HEK293 (cell line): Measurements from ENCODE around the gene ARHGEF26.

ENCODE experiments used
- KLF1 ChIP-seq: fragments of 450-650 bp; formaldehyde crosslinking; IDR thresholded peaks from 2 replicates; pipeline ENCODE4 v1.5.1; 2016; ENCODE audit warnings: missing biosample characterization, missing genetic modification characterization
- ZBTB49 ChIP-seq: fragments of 450-650 bp; formaldehyde crosslinking; IDR thresholded peaks from 2 replicates; pipeline ENCODE4 v1.5.1; 2016; ENCODE audit warnings: missing biosample characterization, missing genetic modification characterization, low read depth
- ZBTB7A ChIP-seq: fragments of 450-650 bp; formaldehyde crosslinking; IDR thresholded peaks from 2 replicates; pipeline ENCODE4 v1.5.1; 2016; ENCODE audit warnings: low read depth, missing biosample characterization, missing genetic modification characterization
- ZNF121 ChIP-seq: fragments of 450-650 bp; formaldehyde crosslinking; IDR thresholded peaks from 2 replicates; pipeline ENCODE4 v1.5.1; 2016; ENCODE audit warnings: missing biosample characterization, missing genetic modification characterization
- ZNF311 ChIP-seq: fragments of 450-650 bp; formaldehyde crosslinking; IDR thresholded peaks from 2 replicates; pipeline ENCODE4 v1.5.1; 2017; ENCODE audit warnings: missing biosample characterization, missing genetic modification characterization, borderline replicate concordance
- ZNF623 ChIP-seq: fragments of 450-650 bp; formaldehyde crosslinking; IDR thresholded peaks from 2 replicates; pipeline ENCODE4 v1.5.1; 2016; ENCODE audit warnings: missing biosample characterization, missing genetic modification characterization
- TF ChIP-seq, protein P1 (sequence below): fragments of 450-650 bp; formaldehyde crosslinking; IDR thresholded peaks from 2 replicates; pipeline ENCODE4 v1.5.1; 2016; ENCODE audit warnings: missing biosample characterization, missing genetic modification characterization
- TF ChIP-seq, protein P2 (sequence below): fragments of 450-650 bp; formaldehyde crosslinking; IDR thresholded peaks from 2 replicates; pipeline ENCODE4 v1.5.1; 2016; ENCODE audit warnings: missing biosample characterization, missing genetic modification characterization

DNA sequence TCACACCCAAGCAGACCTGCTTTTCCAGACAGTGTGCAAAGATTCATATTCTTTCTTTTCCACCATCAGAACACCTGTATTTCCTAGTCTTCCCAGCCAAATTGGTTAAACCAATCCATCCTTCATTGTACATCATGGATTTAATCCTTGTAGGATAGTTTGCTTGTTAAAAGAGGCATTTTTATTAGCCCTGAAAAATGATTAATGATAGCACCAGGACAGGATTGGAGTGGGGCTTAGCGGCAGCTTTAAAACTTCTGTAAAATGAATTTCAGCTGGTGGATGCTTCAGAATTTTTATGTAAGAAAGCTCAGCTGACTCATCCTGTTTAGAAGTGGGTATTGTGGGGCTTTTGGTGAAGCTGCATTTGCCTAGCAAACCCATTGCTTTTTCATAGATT, 36.1 kb upstream of the ARHGEF26 start:
- TF ChIP-seq KLF1 (tag by site-specific recombination), result no peak
- TF ChIP-seq ZBTB7A (tag by site-specific recombination), result no peak
- TF ChIP-seq, protein P1, sequence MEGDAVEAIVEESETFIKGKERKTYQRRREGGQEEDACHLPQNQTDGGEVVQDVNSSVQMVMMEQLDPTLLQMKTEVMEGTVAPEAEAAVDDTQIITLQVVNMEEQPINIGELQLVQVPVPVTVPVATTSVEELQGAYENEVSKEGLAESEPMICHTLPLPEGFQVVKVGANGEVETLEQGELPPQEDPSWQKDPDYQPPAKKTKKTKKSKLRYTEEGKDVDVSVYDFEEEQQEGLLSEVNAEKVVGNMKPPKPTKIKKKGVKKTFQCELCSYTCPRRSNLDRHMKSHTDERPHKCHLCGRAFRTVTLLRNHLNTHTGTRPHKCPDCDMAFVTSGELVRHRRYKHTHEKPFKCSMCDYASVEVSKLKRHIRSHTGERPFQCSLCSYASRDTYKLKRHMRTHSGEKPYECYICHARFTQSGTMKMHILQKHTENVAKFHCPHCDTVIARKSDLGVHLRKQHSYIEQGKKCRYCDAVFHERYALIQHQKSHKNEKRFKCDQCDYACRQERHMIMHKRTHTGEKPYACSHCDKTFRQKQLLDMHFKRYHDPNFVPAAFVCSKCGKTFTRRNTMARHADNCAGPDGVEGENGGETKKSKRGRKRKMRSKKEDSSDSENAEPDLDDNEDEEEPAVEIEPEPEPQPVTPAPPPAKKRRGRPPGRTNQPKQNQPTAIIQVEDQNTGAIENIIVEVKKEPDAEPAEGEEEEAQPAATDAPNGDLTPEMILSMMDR (tag by site-specific recombination), result no peak
- no peak for TF ChIP-seq ZNF121
- TF ChIP-seq, protein P2, sequence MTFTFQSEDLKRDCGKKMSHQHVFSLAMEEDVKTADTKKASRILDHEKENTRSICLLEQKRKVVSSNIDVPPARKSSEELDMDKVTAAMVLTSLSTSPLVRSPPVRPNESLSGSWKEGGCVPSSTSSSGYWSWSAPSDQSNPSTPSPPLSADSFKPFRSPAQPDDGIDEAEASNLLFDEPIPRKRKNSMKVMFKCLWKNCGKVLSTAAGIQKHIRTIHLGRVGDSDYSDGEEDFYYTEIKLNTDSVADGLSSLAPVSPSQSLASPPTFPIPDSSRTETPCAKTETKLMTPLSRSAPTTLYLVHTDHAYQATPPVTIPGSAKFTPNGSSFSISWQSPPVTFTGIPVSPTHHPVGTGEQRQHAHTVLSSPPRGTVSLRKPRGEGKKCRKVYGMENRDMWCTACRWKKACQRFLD (tag by site-specific recombination), result no peak
- TF ChIP-seq ZBTB49 (tag by site-specific recombination), result no peak
- TF ChIP-seq ZNF311, result no peak
- TF ChIP-seq ZNF623, result no peak
